ENCODE results near the gene IFT20.
A peak's percentile ranks its signal among the peaks of the same experiment; 100 is the strongest.

Gene IFT20

DNA sequence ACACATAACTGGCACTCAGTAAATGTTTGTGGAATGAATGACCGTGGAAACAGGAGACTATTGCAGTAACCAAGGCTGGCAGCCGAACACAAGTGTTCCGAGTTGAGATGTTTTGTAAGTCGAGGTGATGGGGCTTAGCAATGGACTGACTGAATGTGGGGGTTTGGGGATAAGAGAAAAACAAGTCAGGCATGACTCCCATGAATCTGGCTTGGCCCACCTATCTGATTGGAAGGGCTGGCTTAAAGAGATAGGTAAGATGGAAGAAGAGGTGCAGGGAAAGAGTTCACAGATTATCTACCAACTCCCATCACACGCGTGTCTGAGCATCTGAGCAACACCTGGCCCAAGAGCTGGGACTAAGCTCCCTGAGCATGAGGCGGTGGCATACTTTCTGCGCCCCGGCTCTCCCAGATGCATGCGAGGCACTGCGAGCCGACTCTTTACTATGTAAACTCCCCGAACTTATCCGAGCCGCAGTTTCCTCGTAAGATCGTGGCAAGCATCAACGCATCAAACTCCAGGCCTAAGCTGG lies 539 bp downstream of the IFT20 start:
- peak in 1 of 2 experiments; percentile 86 for DNase-seq

DNA sequence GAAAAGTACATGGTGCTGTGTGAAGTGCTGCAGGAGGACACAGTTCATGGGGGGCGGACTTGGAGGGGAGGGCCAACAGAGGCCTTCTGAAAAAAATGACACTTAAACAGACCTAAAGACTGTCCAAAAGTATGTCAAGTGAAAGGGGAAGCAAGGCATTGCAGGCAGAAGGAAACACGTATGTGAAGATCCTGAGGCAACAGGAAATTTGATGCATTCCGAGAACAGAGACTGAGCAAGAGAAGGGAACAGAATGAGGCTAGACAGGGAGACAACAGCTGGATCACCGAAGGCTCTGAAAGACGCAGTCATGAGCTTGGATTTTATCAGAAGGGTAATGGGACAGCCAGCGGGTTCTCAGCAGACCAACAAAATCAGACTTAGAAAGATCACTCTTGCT lies 1.1 kb downstream of the IFT20 start:
- DNase-seq = no peak

DNA sequence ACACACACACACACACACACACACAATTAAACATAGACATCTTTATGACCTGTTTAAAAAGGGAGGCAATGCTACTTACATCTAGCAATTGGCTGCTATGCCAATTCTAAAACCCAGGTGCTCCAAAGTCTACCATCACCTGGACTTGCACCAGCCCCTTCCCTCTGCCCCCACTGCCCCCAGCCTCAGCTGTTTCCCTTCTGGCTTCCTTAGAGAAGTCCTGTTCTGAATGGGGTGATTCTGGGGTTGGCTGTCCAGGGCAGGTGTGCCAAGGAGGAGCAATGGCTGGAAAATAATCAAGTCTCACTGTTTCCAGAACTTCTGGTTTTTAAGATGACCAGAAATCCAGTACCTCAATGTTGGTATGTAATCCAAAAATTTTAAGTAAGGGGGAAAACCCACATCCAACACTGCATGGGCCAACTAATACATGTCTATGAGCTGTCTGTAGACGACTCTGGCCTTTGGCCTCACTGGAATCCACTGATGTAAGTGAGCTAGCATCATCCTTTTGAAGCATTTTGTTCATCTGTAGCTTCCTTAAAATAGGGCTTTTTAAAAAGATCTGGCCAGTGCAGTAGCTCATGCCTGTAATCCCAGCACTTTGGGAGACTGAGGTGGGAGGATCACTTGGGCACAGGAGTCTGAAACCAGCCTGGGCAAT lies 2.1 kb downstream of the IFT20 start:
- no peak for DNase-seq

DNA sequence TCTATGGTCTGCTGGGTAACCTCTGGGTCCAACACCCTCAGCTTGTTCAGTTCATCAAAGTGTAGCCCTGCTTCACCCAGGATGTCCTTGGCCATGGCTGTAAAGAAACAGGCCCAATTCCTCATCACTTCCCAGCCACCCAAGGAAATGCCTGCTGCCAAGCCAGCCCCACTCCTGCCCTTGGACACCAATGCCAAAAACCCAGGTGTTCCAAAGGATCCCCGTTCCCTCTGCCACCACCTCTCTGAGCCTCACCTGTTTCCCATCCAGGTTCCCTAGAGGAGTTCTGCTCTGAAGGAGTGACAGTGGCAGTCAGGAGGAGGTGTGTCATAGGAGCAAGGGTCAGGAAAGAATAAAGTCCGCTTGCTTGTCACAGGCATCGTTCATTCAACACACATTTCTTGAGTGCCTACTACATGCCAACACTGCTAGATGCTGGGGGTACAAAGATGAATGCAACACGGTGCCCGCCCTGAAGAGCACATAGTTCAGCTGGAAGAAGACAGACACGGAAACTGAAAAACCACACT lies 3.3 kb downstream of the IFT20 start:
- DNase-seq = no peak

DNA sequence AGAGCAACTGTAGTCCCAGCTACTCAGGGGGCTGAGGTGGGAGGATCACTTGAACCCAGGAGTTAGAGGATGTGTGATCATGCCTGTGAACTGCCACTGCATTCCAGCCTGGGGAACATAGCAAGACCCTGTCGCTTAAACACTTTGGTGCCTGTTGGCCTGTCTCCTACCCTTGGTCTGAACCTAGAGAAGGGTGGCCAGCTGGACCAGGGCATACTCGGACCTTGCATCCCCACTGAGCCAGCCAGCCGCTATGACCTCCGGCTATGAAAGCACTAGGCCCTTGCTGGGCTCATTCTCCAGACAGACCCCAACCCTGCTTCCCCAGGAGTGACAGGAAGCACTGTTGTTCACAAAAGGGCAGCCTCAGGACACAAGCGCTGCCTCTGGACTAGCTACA lies 4.6 kb downstream of the IFT20 start:
- DNase-seq = no peak

GRCh38 chr17:28328325-28328724 lies 6.9 kb downstream of the IFT20 start:
- no peak for DNase-seq

- DNase-seq = peak in 1 of 2 experiments; percentile 65
Measured at GRCh38 chr17:28327709-28328108, 7.6 kb downstream of the IFT20 start.

GRCh38 chr17:28327031-28327607 lies 8.2 kb downstream of the IFT20 start:
- no peak for DNase-seq

GRCh38 chr17:28326114-28326513 lies 9.2 kb downstream of the IFT20 start:
- peak; percentile 50 to 75 for DNase-seq

DNA sequence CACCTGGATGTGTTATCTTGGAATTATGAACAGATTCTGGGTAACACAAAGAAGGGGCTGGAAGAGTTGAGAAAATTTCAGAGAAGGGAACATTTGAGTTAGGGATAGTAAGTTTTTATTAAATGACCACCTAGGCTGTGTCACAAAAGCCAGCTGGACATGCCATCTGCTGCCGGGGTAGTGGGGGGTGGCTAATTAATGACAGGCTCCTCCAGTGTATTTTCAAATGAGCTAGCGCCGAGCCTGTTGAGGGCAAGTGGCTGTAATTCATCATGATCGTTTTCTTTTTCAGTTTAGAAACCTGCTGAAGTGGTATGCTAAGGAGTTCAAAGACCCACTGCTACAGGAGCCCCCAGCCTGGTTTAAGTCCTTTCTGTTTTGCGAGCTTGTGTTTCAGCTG lies 10.1 kb downstream of the IFT20 start:
- DNase-seq = peak; percentile 94 to 98

DNA sequence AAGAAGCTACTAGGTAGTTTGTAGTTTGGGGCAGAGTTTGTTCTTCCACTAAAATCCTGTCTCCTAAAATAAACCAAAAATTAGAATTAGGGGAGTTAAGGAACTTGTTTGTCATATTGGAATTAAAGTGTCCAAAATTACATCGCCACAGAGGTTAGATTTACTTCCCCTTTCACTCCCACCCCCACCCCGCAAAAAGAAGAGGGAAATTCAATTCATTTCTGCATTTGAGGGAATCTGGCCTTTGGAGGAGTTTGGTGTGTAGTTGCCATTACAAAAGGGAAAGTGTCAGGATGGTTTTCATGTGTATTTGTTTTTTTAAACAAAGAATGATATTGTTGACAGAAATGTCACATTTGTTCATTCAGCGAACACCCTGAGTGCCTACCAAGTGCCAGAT lies 10.5 kb downstream of the IFT20 start:
- no peak for DNase-seq

DNA sequence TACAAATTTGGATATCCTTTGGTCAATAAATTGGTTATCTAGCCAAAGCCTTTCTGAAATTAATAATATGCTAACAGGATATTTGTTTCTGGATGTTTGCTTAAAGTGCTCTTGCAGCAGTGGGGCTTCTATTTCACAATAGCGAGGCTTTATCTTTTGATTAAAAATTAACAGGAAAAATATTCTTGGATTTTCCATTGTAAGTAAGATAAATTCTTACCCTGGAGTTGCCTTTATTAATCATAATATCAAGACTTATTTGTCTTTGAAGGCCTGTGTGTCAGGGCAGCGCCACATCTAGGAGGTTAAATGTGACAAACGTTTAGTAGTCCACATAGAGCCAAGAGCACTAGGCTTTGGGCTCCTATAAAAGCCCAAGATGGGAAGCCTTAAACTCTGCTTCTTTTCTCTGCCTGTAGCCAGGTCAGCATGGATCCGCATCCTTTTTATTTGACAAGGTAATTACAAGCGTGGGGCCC lies 11.0 kb downstream of the IFT20 start:
- DNase-seq = peak in 1 of 2 experiments; percentile 46

- no peak for DNase-seq
Measured at GRCh38 chr17:28320215-28321061, 14.8 kb downstream of the IFT20 start.

DNA sequence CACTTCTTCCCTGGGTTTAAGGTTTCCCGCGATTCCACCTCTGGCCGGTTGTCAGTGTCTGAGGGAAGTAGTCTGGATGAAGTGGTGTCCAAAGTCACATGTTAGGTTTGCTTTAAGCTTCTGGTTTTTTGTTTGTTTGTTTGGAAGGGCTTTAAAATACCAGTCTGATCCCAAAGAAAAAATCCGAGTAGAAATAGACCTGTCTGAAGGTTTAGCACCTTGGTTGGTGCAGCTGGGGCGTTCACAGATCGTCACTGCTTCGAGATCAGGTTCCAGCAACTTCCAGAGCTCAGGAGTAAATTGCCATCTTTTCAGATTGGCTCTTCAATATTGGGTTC lies 15.7 kb downstream of the IFT20 start:
- DNase-seq = no peak

- DNase-seq = peak; percentile 100
Measured at GRCh38 chr17:28318759-28319597, 16.3 kb downstream of the IFT20 start, which contains the start of gene TMEM97. TSS of gene TMEM97 (plus strand) at chr17:28319200. CDS start at chr17:28319240, 40 bp downstream.

GRCh38 chr17:28317966-28318758 lies 17.1 kb downstream of the IFT20 start:
- DNase-seq = peak in 1 of 2 experiments; percentile 43

GRCh38 chr17:28317099-28317965 lies 17.9 kb downstream of the IFT20 start:
- DNase-seq = no peak

GRCh38 chr17:28315846-28316705 lies 19.2 kb downstream of the IFT20 start:
- no peak for DNase-seq

DNA sequence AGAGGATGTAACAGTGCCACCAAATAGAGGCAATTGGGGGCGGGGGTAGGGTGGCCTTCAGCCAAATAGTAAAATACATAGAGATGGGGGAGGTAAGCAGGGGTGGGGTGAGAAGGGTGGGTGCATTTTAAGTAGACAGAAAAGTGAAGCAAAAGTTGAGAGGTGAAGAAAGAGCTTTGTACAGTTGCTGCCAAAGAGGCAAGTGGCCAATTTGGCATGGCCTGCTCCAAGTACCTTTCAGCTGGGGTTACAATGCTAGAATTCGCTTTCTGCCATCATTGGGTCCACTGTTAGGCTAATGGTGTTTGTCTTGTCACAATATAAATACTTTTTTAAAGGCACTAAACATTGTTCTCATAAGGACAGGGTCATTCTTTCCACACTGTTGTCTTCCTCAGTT lies 21.4 kb downstream of the IFT20 start:
- DNase-seq = no peak
